ENCODE data around the gene SRP54. TPM values are rescaled to one million over a fixed set of nuclear protein-coding genes. Genes with fewer than 3 reads are reported as not detected.
"Not testable (repeated sequence)": the region's sequence is repeated elsewhere in the genome, so short reads cannot be mapped to it uniquely, and the experiment has no call there.

SRP54 gene
- total RNA-seq, 1 donor from 2014 or later = 87.1 TPM

- DNase-seq (ENCODE audit: low read depth) (no peak), FAIRE-seq (no peak)
- H3K4me3 ChIP-seq (ENCODE audit: low read depth, low read length) = no peak overlapping the region
- no peaks in the 10 kb centered on the region for H3K27me3 ChIP-seq (ENCODE audit: control insufficient read depth, insufficient read depth, low read length)
- TF ChIP-seq, protein P1, sequence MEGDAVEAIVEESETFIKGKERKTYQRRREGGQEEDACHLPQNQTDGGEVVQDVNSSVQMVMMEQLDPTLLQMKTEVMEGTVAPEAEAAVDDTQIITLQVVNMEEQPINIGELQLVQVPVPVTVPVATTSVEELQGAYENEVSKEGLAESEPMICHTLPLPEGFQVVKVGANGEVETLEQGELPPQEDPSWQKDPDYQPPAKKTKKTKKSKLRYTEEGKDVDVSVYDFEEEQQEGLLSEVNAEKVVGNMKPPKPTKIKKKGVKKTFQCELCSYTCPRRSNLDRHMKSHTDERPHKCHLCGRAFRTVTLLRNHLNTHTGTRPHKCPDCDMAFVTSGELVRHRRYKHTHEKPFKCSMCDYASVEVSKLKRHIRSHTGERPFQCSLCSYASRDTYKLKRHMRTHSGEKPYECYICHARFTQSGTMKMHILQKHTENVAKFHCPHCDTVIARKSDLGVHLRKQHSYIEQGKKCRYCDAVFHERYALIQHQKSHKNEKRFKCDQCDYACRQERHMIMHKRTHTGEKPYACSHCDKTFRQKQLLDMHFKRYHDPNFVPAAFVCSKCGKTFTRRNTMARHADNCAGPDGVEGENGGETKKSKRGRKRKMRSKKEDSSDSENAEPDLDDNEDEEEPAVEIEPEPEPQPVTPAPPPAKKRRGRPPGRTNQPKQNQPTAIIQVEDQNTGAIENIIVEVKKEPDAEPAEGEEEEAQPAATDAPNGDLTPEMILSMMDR (IDR thresholded peaks at IDR 0.05; ENCODE audit: insufficient read depth, low read length, severe bottlenecking) = no peak
- H3K36me3 ChIP-seq (ENCODE audit: control insufficient read depth, insufficient read depth, low read length) = peaks cover 2% of the 10 kb centered on the region
Measured at GRCh38 chr14:35032562-35032961, 49.8 kb downstream of the SRP54 start.

DNA sequence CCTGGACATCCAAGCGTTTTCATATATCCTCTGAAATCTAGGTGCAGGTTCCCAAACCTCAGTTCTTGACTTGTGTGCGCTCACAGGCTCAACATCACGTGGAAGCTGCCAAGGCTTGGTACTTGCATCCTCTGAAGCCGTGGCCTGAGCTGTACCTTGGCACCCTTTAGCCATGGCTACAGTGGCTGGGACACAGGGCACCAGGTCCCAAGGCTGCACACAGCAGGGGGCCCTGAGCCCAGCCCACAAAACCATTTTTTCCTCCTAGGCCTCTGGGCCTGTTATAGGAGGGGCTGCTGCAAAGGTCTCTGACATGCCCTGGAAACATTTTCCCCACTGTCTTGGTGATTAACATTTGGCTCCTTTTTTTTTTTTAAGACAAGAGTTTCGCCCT is 51.6 kb downstream of the SRP54 start:
- no peak for DNase-seq (ENCODE audit: low read depth)
- no peaks in the 10 kb centered on the region for H3K27me3 ChIP-seq (ENCODE audit: control insufficient read depth, insufficient read depth, low read length)
- TF ChIP-seq, protein P1 (IDR thresholded peaks at IDR 0.05; ENCODE audit: insufficient read depth, low read length, severe bottlenecking) = no peak
- H3K36me3 ChIP-seq (ENCODE audit: control insufficient read depth, insufficient read depth, low read length) = peaks cover 1% of the 10 kb centered on the region
- no peak for FAIRE-seq
- no peak overlapping the region for H3K4me3 ChIP-seq (ENCODE audit: low read depth, low read length)

DNA sequence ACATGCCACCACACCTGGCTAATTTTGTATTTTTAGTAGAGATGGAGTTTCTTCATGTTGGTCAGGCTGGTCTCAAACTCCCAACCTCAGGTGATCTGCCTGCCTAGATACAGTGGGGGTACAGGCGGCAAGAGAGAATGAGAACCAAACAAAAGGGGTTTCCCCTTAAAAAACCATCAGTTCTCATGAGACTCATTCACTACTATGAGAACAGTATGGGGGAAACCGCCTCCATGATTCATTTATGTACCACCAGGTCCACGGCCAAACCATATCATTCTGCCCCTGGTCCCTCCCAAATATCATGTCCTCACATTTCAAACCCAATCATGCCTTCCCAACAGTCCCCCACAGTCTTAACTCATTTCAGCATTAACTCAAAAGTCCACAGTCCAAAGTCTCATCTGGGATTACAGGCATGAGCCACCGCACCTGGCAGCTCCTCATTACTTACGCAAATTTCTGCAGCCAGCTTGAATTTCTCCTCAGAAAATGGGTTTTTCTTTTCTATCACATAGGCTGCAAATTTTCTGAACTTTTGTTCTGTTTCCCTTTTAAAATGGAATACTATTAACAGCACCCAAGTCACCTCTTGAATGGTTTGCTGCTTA is 52.3 kb downstream of the SRP54 start:
- H3K4me3 ChIP-seq (ENCODE audit: low read depth, low read length); H3K36me3 ChIP-seq (ENCODE audit: control insufficient read depth, insufficient read depth, low read length); FAIRE-seq; H3K27me3 ChIP-seq (ENCODE audit: control insufficient read depth, insufficient read depth, low read length); DNase-seq (ENCODE audit: low read depth): not testable (repeated sequence)

DNA sequence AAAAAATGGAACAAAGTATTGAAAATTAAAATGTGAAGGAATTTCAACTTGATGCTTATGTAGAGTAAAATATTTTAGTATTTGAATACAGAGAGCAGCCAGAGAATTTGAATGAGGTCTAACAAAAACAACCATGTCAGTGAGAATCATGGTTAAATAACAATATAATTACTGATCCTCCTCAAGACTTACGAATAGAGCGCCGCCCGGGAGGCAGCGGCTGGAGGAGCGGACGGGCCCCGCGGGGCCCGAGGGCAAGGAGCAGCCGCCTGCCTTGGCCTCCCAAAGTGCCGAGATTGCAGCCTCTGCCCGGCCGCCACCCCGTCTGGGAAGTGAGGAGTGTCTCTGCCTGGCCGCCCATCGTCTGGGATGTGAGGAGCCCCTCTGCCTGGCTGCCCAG is 55.5 kb downstream of the SRP54 start:
- H3K36me3 ChIP-seq (ENCODE audit: control insufficient read depth, insufficient read depth, low read length); H3K4me3 ChIP-seq (ENCODE audit: low read depth, low read length); H3K27me3 ChIP-seq (ENCODE audit: control insufficient read depth, insufficient read depth, low read length); DNase-seq (ENCODE audit: low read depth); FAIRE-seq: not testable (repeated sequence)

DNA sequence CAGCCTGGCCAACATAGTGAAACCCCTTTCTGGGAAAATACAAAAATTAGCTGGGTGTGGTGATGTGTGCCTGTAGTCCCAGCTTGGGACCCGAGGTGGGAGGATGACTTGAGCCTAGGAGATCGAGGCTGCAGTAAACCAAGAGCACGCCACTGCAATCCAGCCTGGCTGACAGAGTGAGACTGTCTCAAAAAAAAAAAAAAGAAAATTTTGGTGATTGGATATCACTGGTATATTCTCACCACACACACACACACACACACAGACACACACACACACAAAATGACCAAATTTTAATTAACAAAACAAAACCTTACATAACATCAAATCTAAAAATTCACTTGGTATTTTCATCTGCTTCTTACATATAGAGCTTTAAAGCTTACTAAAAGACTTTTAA is 59.8 kb downstream of the SRP54 start:
- DNase-seq (ENCODE audit: low read depth) = no peak
- Histone ChIP-seq H3K4me3 (ENCODE audit: low read depth, low read length) (no peak overlapping the region), H3K27me3 (ENCODE audit: control insufficient read depth, insufficient read depth, low read length) (no peaks in the 10 kb centered on the region), H3K36me3 (ENCODE audit: control insufficient read depth, insufficient read depth, low read length) (no peaks in the 10 kb centered on the region)
- TF ChIP-seq, protein P1 (IDR thresholded peaks at IDR 0.05; ENCODE audit: insufficient read depth, low read length, severe bottlenecking) = no peak
- no peak for FAIRE-seq

DNA sequence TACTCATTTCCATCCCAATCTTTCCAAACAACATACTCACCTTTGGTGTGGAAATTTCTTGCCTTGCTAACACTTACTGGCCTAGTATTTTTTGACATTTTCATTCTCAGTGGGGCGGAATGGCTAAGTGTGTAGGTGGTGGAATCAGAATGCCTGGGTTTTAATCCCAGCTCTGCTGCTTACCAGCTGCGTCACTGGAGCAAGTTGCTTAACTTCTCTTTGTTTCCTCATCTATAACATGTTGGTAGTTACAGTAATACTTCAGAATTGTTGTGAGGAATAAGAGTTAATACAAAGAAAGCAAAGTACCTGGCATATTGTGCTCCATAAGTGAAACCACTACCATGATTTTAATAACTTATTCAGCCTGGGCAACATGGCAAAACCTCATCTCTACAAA is 60.3 kb downstream of the SRP54 start:
- no peaks in the 10 kb centered on the region for H3K36me3 ChIP-seq (ENCODE audit: control insufficient read depth, insufficient read depth, low read length)
- FAIRE-seq (no peak), DNase-seq (ENCODE audit: low read depth) (no peak)
- H3K27me3 ChIP-seq (ENCODE audit: control insufficient read depth, insufficient read depth, low read length) = no peaks in the 10 kb centered on the region
- no peak overlapping the region for H3K4me3 ChIP-seq (ENCODE audit: low read depth, low read length)
- TF ChIP-seq, protein P1 (IDR thresholded peaks at IDR 0.05; ENCODE audit: insufficient read depth, low read length, severe bottlenecking) = no peak
